DMS79 (cell line): ENCODE data around the gene MFSD6.
"Not testable (repeated sequence)": the region's sequence is repeated elsewhere in the genome, so short reads cannot be mapped to it uniquely, and the experiment has no call there.

Experiments
- DNase-seq: peaks from one replicate; lab custom pipeline; 2025; lab: John Stamatoyannopoulos, UW

MFSD6 gene

GRCh38 chr2:190501231-190501630 lies 93.1 kb downstream of the MFSD6 start:
- DNase-seq = no peak

GRCh38 chr2:190501702-190502407 lies 93.7 kb downstream of the MFSD6 start:
- DNase-seq = no peak

- no peak for DNase-seq
Observed at GRCh38 chr2:190503088-190503487, 94.9 kb downstream of the MFSD6 start.

GRCh38 chr2:190504912-190505311 lies 96.8 kb downstream of the MFSD6 start:
- no peak for DNase-seq

GRCh38 chr2:190505696-190506095 lies 97.5 kb downstream of the MFSD6 start:
- DNase-seq = no peak

- DNase-seq = no peak
Observed at GRCh38 chr2:190506666-190507065, 98.5 kb downstream of the MFSD6 start.

GRCh38 chr2:190507135-190507534 lies 99.0 kb downstream of the MFSD6 start:
- DNase-seq = no peak

GRCh38 chr2:190509895-190510294 lies 101.7 kb downstream of the MFSD6 start:
- DNase-seq = not testable (repeated sequence)

GRCh38 chr2:190511104-190511503 lies 102.9 kb downstream of the MFSD6 start:
- no peak for DNase-seq

GRCh38 chr2:190512539-190513095 lies 104.5 kb downstream of the MFSD6 start:
- no peak for DNase-seq

- no peak for DNase-seq
Observed at GRCh38 chr2:190513877-190514276, 105.7 kb downstream of the MFSD6 start.

- no peak for DNase-seq
Observed at GRCh38 chr2:190514676-190515075, 106.5 kb downstream of the MFSD6 start.

GRCh38 chr2:190515687-190516086 lies 107.5 kb downstream of the MFSD6 start:
- DNase-seq = no peak

- no peak for DNase-seq
Observed at GRCh38 chr2:190517468-190517867, 109.3 kb downstream of the MFSD6 start.

- DNase-seq = no peak
Observed at GRCh38 chr2:190519975-190520767, 112.0 kb downstream of the MFSD6 start.

GRCh38 chr2:190524928-190525327 lies 116.8 kb downstream of the MFSD6 start:
- DNase-seq = no peak

- no peak for DNase-seq
Observed at GRCh38 chr2:190526105-190526750, 118.1 kb downstream of the MFSD6 start.

- no peak for DNase-seq
Observed at GRCh38 chr2:190527214-190527613, 119.1 kb downstream of the MFSD6 start.

- DNase-seq = no peak
Observed at GRCh38 chr2:190527918-190528317, 119.8 kb downstream of the MFSD6 start.

GRCh38 chr2:190528521-190529001 lies 120.4 kb downstream of the MFSD6 start:
- DNase-seq = no peak

- DNase-seq = no peak
Observed at GRCh38 chr2:190529486-190530247, 121.5 kb downstream of the MFSD6 start.
